ENCODE results near the gene PARD3B. TPM values are rescaled to one million over a fixed set of nuclear protein-coding genes. Genes with fewer than 3 reads are reported as not detected.

Gene PARD3B
- total and polyA plus RNA-seq, 12 donors, result 0.46 to 12.4 (median 8.3) TPM

GRCh38 chr2:205409411-205409810 is 864.1 kb downstream of the PARD3B start:
- DNase-seq (no peak), ATAC-seq (no peak)
- H3K4me3 ChIP-seq, result no peak overlapping the region
- no peaks in the 10 kb centered on the region for H3K27me3 ChIP-seq
- H3K36me3 ChIP-seq, result no peaks in the 10 kb centered on the region
- no peak for TF ChIP-seq CTCF (IDR thresholded peaks at IDR 0.05)
- whole genome bisulfite sequencing, 2 donors, result 72 to 93% methylated on average over 3 of the region's 3 CpGs
- H3K4me1 ChIP-seq, result peaks cover 0 to 33% (median 11%) of the 10 kb centered on the region in 9 donors
- H3K9me3 ChIP-seq, result no peaks in the 10 kb centered on the region
- H3K27ac ChIP-seq, result no peak overlapping the region
- intact Hi-C loops (cut with DNase I), result no loop called here

DNA sequence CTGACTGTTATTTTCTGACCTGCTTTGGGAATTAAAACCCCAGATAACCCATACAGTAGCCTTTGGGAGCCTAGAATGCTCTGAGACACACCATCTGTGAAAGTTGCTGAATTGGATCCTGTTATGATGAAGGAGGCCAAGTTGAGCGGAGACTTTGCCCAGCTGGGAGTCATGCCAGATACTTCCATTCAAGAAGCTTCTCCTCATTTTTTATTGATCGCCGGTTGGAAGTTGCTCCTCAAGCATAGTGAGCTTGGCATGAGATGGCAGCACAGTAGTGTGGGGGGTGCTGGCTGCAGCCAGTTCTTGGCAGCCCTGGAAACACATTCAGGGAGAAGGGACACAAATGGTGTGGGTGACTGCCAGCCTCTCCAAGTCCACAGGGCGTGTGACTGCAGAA is 866.3 kb downstream of the PARD3B start:
- no peaks in the 10 kb centered on the region for H3K36me3 ChIP-seq
- DNase-seq (no peak), ATAC-seq (peak in 1 of 8 donors; percentile 34)
- no peak overlapping the region for H3K4me3 ChIP-seq
- no peaks in the 10 kb centered on the region for H3K27me3 ChIP-seq
- intact Hi-C loops (cut with DNase I), result no loop called here
- H3K27ac ChIP-seq, result no peak overlapping the region
- H3K4me1 ChIP-seq, result peaks cover 0 to 23% (median 9%) of the 10 kb centered on the region in 9 donors
- WGBS, 2 donors, result 73 to 81% methylated on average over 4 of the region's 4 CpGs
- H3K9me3 ChIP-seq, result no peaks in the 10 kb centered on the region
- no peak for TF ChIP-seq CTCF (IDR thresholded peaks at IDR 0.05)

DNA sequence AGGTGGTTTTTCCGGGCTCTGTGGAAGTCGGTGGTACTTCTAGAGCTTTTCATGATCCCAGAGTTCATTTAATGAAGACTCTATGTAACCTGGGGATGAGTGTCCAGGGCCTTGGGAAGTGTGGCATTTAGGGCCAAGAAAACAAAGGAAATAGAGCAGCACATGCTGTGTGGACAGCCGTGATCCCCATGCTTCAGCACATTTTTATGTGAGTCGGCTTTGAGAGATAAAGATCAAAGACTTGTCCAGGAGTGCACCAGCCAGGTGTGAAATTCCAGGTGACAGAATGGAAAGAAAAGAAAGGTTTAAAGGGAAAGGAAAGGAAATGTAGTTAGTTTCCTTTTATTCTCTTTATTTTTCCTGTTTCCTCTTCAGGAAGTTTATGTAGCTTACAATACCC is 879.1 kb downstream of the PARD3B start:
- Histone ChIP-seq H3K27me3 (no peaks in the 10 kb centered on the region), H3K4me1 (no peaks in the 10 kb centered on the region), H3K4me3 (no peak overlapping the region), H3K27ac (no peak overlapping the region), H3K36me3 (no peaks in the 10 kb centered on the region), H3K9me3 (no peaks in the 10 kb centered on the region)
- no peak for TF ChIP-seq CTCF (IDR thresholded peaks at IDR 0.05)
- DNase-seq (no peak), ATAC-seq (no peak)
- intact Hi-C loops (cut with DNase I), result no loop called here
- 72% methylated on average over 4 of the region's 4 CpGs for WGBS, 2 donors

DNA sequence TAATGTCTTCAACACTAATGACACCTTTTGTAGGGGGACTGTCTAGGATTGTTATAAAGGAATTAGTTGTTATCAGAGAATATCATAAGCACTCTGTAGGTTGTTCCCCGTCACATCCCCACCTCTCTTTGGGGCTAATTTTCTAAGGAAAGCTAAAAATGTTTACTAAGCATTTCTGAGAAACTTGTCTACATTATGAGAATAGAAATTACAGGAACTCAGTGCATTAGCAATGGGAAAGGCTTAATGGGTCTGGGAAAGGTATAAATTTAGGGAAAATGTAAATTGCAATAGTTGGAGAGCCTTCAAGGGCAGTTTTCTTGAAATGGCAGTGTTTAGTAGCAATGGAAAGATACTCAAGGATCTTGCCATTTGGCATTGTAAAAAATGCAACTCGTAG is 879.8 kb downstream of the PARD3B start:
- 96 to 98% methylated on average over 2 of the region's 2 CpGs for WGBS, 2 donors
- no peak for ATAC-seq

More for the DNA sequence above, 879.8 kb downstream of the PARD3B start:
- Histone ChIP-seq H3K4me1 (no peaks in the 10 kb centered on the region), H3K9me3 (no peaks in the 10 kb centered on the region), H3K27me3 (no peaks in the 10 kb centered on the region), H3K36me3 (no peaks in the 10 kb centered on the region), H3K27ac (no peak overlapping the region), H3K4me3 (no peak overlapping the region)
- no peak for DNase-seq
- TF ChIP-seq CTCF (IDR thresholded peaks at IDR 0.05), result no peak
- intact Hi-C loops (cut with DNase I), result no loop called here

All from heart right ventricle (tissue), 16 donors.